Stimulated activated effector memory CD8-positive, alpha-beta T cell treated with anti-CD3 and anti-CD28 coated beads, Interleukin-12 subunit alpha, Interleukin-12 subunit beta, amount 100 ng/mL, for 72 hours (primary cell): ENCODE results near the gene RITA1.

ENCODE experiments used
- ATAC-seq: fragments of 150-1000 bp; cut with Tn5 transposase; 2 replicates; pipeline ENCODE4 v1.10.0; 2021
- DNase-seq, 2 donors: peaks; one replicate each; pipeline ENCODE4 v3.0.0; 2021 to 2022; ENCODE audit warnings: low spot score in 2 of 2
- H3K27ac Mint-ChIP-seq: one replicate; pipeline ENCODE4 v1.8.0; 2022; ENCODE audit warnings: mild to moderate bottlenecking, mixed read lengths
- H3K36me3 Mint-ChIP-seq: one replicate; pipeline ENCODE4 v1.8.0; 2022; ENCODE audit warnings: mild to moderate bottlenecking, mixed read lengths
- H3K4me1 Mint-ChIP-seq: one replicate; pipeline ENCODE4 v1.8.0; 2022; ENCODE audit warnings: mixed read lengths
- H3K4me3 Mint-ChIP-seq: one replicate; pipeline ENCODE4 v1.8.0; 2022; ENCODE audit warnings: mild to moderate bottlenecking, mixed read lengths
- H3K9me3 Mint-ChIP-seq: one replicate; pipeline ENCODE4 v1.8.0; 2022; ENCODE audit warnings: mixed read lengths

The RITA1 gene

GRCh38 chr12:113184098-113184899 lies 1.2 kb upstream of the RITA1 start:
- ATAC-seq (peak; percentile 80), DNase-seq (no peak)
- H3K9me3 Mint-ChIP-seq, result no peaks in the 10 kb centered on the region
- peaks cover 64% of the 10 kb centered on the region for H3K36me3 Mint-ChIP-seq
- peak overlapping the region; percentile 84 for H3K4me3 Mint-ChIP-seq
- H3K4me1 Mint-ChIP-seq, result peaks cover 23% of the 10 kb centered on the region
- H3K27ac Mint-ChIP-seq, result peak overlapping the region; percentile 95

GRCh38 chr12:113184900-113185179 lies 681 bp upstream of the RITA1 start:
- Mint-ChIP-seq H3K27ac (peak overlapping the region; percentile 95), H3K36me3 (peaks cover 64% of the 10 kb centered on the region), H3K4me3 (peak overlapping the region; percentile 84), H3K9me3 (no peaks in the 10 kb centered on the region), H3K4me1 (peaks cover 26% of the 10 kb centered on the region)
- DNase-seq, result peak in 1 of 2 donors; percentile 80
- ATAC-seq, result peak; percentile 92

GRCh38 chr12:113186033-113186365 lies 478 bp downstream of the RITA1 start:
- Mint-ChIP-seq H3K4me3 (peak overlapping the region; percentile 84), H3K36me3 (peaks cover 64% of the 10 kb centered on the region), H3K9me3 (no peaks in the 10 kb centered on the region), H3K4me1 (peaks cover 26% of the 10 kb centered on the region), H3K27ac (peak overlapping the region; percentile 95)
- ATAC-seq, result no peak
- DNase-seq, result no peak

GRCh38 chr12:113186666-113187325 lies 1.3 kb downstream of the RITA1 start:
- peaks cover 26% of the 10 kb centered on the region for H3K4me1 Mint-ChIP-seq
- H3K27ac Mint-ChIP-seq, result peak overlapping the region; percentile 95
- H3K4me3 Mint-ChIP-seq, result peak overlapping the region; percentile 84
- H3K9me3 Mint-ChIP-seq, result no peaks in the 10 kb centered on the region
- ATAC-seq (no peak), DNase-seq (no peak)
- H3K36me3 Mint-ChIP-seq, result peaks cover 71% of the 10 kb centered on the region

- H3K4me1 Mint-ChIP-seq, result peaks cover 19% of the 10 kb centered on the region
- no peak overlapping the region for H3K4me3 Mint-ChIP-seq
- ATAC-seq, result no peak
- no peak overlapping the region for H3K27ac Mint-ChIP-seq
- no peak for DNase-seq
- H3K36me3 Mint-ChIP-seq, result peaks cover 70% of the 10 kb centered on the region
- no peaks in the 10 kb centered on the region for H3K9me3 Mint-ChIP-seq
These were observed 3.8 kb downstream of the RITA1 start for GRCh38 chr12:113189361-113189760.

- Mint-ChIP-seq H3K9me3 (no peaks in the 10 kb centered on the region), H3K4me3 (no peak overlapping the region), H3K4me1 (peaks cover 23% of the 10 kb centered on the region), H3K36me3 (peaks cover 70% of the 10 kb centered on the region), H3K27ac (peak overlapping the region; percentile 50)
- DNase-seq (no peak), ATAC-seq (no peak)
These were observed 5.2 kb downstream of the RITA1 start for GRCh38 chr12:113190761-113191160.

- peak overlapping the region; percentile 50 for H3K27ac Mint-ChIP-seq
- ATAC-seq (no peak), DNase-seq (no peak)
- H3K4me3 Mint-ChIP-seq, result no peak overlapping the region
- H3K36me3 Mint-ChIP-seq, result peaks cover 70% of the 10 kb centered on the region
- peaks cover 22% of the 10 kb centered on the region for H3K4me1 Mint-ChIP-seq
- H3K9me3 Mint-ChIP-seq, result no peaks in the 10 kb centered on the region
These were observed 5.7 kb downstream of the RITA1 start for GRCh38 chr12:113191227-113191626.

- Mint-ChIP-seq H3K4me1 (peaks cover 10% of the 10 kb centered on the region), H3K9me3 (no peaks in the 10 kb centered on the region), H3K27ac (no peak overlapping the region), H3K4me3 (no peak overlapping the region), H3K36me3 (peaks cover 35% of the 10 kb centered on the region)
- DNase-seq (no peak), ATAC-seq (no peak)
These were observed 9.5 kb downstream of the RITA1 start for GRCh38 chr12:113194971-113195391.

GRCh38 chr12:113195598-113195997 lies 10.1 kb downstream of the RITA1 start:
- H3K4me3 Mint-ChIP-seq, result no peak overlapping the region
- no peak overlapping the region for H3K27ac Mint-ChIP-seq
- DNase-seq, result no peak
- H3K36me3 Mint-ChIP-seq, result peaks cover 29% of the 10 kb centered on the region
- peaks cover 10% of the 10 kb centered on the region for H3K4me1 Mint-ChIP-seq
- H3K9me3 Mint-ChIP-seq, result no peaks in the 10 kb centered on the region
- no peak for ATAC-seq

GRCh38 chr12:113196582-113196981 lies 11.1 kb downstream of the RITA1 start:
- no peak overlapping the region for H3K27ac Mint-ChIP-seq
- no peak overlapping the region for H3K4me3 Mint-ChIP-seq
- no peaks in the 10 kb centered on the region for H3K9me3 Mint-ChIP-seq
- peaks cover 10% of the 10 kb centered on the region for H3K4me1 Mint-ChIP-seq
- ATAC-seq, result no peak
- no peak for DNase-seq
- peaks cover 21% of the 10 kb centered on the region for H3K36me3 Mint-ChIP-seq

GRCh38 chr12:113196990-113197389 lies 11.5 kb downstream of the RITA1 start:
- peak in 1 of 2 donors; percentile 72 for DNase-seq
- Mint-ChIP-seq H3K4me3 (no peak overlapping the region), H3K27ac (no peak overlapping the region), H3K4me1 (peaks cover 10% of the 10 kb centered on the region), H3K9me3 (no peaks in the 10 kb centered on the region), H3K36me3 (peaks cover 17% of the 10 kb centered on the region)
- peak; percentile 92 for ATAC-seq

- H3K27ac Mint-ChIP-seq, result no peak overlapping the region
- DNase-seq (no peak), ATAC-seq (no peak)
- H3K4me1 Mint-ChIP-seq, result peaks cover 10% of the 10 kb centered on the region
- H3K36me3 Mint-ChIP-seq, result peaks cover 12% of the 10 kb centered on the region
- H3K4me3 Mint-ChIP-seq, result no peak overlapping the region
- no peaks in the 10 kb centered on the region for H3K9me3 Mint-ChIP-seq
These were observed 12.1 kb downstream of the RITA1 start for GRCh38 chr12:113197518-113198077.

GRCh38 chr12:113198296-113198695 lies 12.8 kb downstream of the RITA1 start:
- DNase-seq, result no peak
- no peak for ATAC-seq
- Mint-ChIP-seq H3K27ac (no peak overlapping the region), H3K9me3 (no peaks in the 10 kb centered on the region), H3K4me3 (no peak overlapping the region), H3K36me3 (peaks cover 5% of the 10 kb centered on the region), H3K4me1 (peaks cover 10% of the 10 kb centered on the region)

GRCh38 chr12:113200021-113200797 lies 14.7 kb downstream of the RITA1 start:
- Mint-ChIP-seq H3K4me1 (peaks cover 10% of the 10 kb centered on the region), H3K9me3 (no peaks in the 10 kb centered on the region), H3K36me3 (no peaks in the 10 kb centered on the region), H3K27ac (no peak overlapping the region), H3K4me3 (no peak overlapping the region)
- no peak for ATAC-seq
- DNase-seq, result no peak
